Measurements from ENCODE around the gene MME. TPM values are rescaled to one million over a fixed set of nuclear protein-coding genes. Genes with fewer than 3 reads are reported as not detected.

MME gene
- total and polyA plus RNA-seq, 2 of the 4 experiments (the other 2 are of a cell fraction) = 11.7 to 22.8 TPM

GRCh38 chr3:155149494-155149893, 69.4 kb downstream of the MME start:
- Histone ChIP-seq H2AK5ac (ENCODE audit: low read depth, low read length) (no peak overlapping the region), H3K36me3 (ENCODE audit: control insufficient read depth, insufficient read depth, low read length) (peaks cover 3% of the 10 kb centered on the region; the same call in 1 of the 2 replicates), H4K91ac (ENCODE audit: insufficient read depth, low read depth, low read length) (no peak overlapping the region), H3K23ac (ENCODE audit: low read depth, low read length) (no peak overlapping the region), H3K9me1 (ENCODE audit: insufficient read depth, low read length) (no peaks in the 10 kb centered on the region), H3K9me3 (ENCODE audit: control insufficient read depth, insufficient read depth, low read length) (no peaks in the 10 kb centered on the region), H2BK120ac (ENCODE audit: low read depth, low read length) (no peak overlapping the region), H2AFZ (replicated peaks; ENCODE audit: low read length, poor library complexity) (no peak overlapping the region), H3K4me3 (ENCODE audit: insufficient read depth, low read depth, low read length) (no peak overlapping the region), H3K9ac (ENCODE audit: low read depth, low read length) (no peak overlapping the region), H3K56ac (ENCODE audit: extremely low read depth, insufficient read depth, low read length) (no peak overlapping the region), H3K27ac (ENCODE audit: insufficient read depth, low read length) (no peak overlapping the region), H3K79me1 (ENCODE audit: low read depth in 1 of 2, low read length in 2 of 2) (no peaks in the 10 kb centered on the region), H3K14ac (replicated peaks; ENCODE audit: low read depth, low read length) (no peak overlapping the region), H4K8ac (ENCODE audit: low read depth in 2 of 2, low read length in 2 of 2) (no peak overlapping the region), H2AK9ac (replicated peaks; ENCODE audit: low read depth, low read length, poor library complexity) (no peak overlapping the region), H4K20me1 (ENCODE audit: insufficient read depth, low read length) (no peaks in the 10 kb centered on the region), H2BK20ac (ENCODE audit: low read depth, low read length) (no peak overlapping the region), H3K4me2 (ENCODE audit: low read depth, low read length) (no peak overlapping the region), H3K18ac (ENCODE audit: low read depth, low read length) (no peak overlapping the region), H3K27me3 (ENCODE audit: control insufficient read depth, insufficient read depth, low read length) (no peaks in the 10 kb centered on the region), H2BK5ac (ENCODE audit: low read depth, low read length, poor library complexity, severe bottlenecking) (no peak overlapping the region), H2BK15ac (ENCODE audit: low read depth, low read length) (no peak overlapping the region), H3K4me1 (ENCODE audit: control insufficient read depth, insufficient read depth, low read length) (0 out of 2 replicates have a peak, but pooled peaks cover 1% of the 10 kb centered on the region), H3K4ac (ENCODE audit: low read depth, low read length) (no peak overlapping the region), H4K5ac (ENCODE audit: low read depth, low read length) (no peak overlapping the region)
- intact Hi-C loops (cut with micrococcal nuclease) = no loop called here
- ChIA-PET CTCF (no interaction called here), POLR2A (ENCODE audit: unreplicated experiment) (no interaction called here)
- WGBS, 2 experiments (ENCODE audit: extremely low coverage in 2 of 2, insufficient read length in 1 of 2) = no CpG with 5 or more reads among the region's 3 CpGs
- TF ChIP-seq RAD21 (IDR thresholded peaks at IDR 0.05; ENCODE audit: low read length) (no peak), CHD1 (IDR thresholded peaks at IDR 0.05; ENCODE audit: low read depth, low read length) (no peak), BHLHE40 (IDR thresholded peaks at IDR 0.05; ENCODE audit: low read depth, low read length) (no peak), FOS (IDR thresholded peaks at IDR 0.05; ENCODE audit: low read depth, low read length) (no peak), RCOR1 (IDR thresholded peaks at IDR 0.05; ENCODE audit: insufficient replicate concordance, low read length) (no peak), CTCF (conservative IDR thresholded peaks at IDR 0.05; ENCODE audit: low read depth, low read length) (no peak), ELK1 (IDR thresholded peaks at IDR 0.05; ENCODE audit: borderline replicate concordance, low read depth, low read length) (no peak), MAFK (IDR thresholded peaks at IDR 0.05; ENCODE audit: low read depth, low read length) (no peak), SMC3 (IDR thresholded peaks at IDR 0.05; ENCODE audit: low read depth, low read length) (no peak), POLR2A (IDR thresholded peaks at IDR 0.05; ENCODE audit: low read depth, low read length) (no peak), USF2 (IDR thresholded peaks at IDR 0.05; ENCODE audit: low read depth, low read length) (no peak)
- in situ Hi-C loops (cut with MboI; ENCODE audit: low sequenced_read_pairs) = no loop called here
- ATAC-seq (ENCODE audit: low read depth) = no peak
- dilution Hi-C loops (cut with HindIII; ENCODE audit: low sequenced_read_pairs, unreplicated experiment) = no loop called here
- DNase-seq = no peak
- no TSS peak for BruUV-seq (replicated peaks)
